HepG2 (cell line): ENCODE measurements around the gene DLL4. TPM values are rescaled to one million over a fixed set of nuclear protein-coding genes. Genes with fewer than 3 reads are reported as not detected.
A peak's percentile ranks its signal among the peaks of the same experiment; 100 is the strongest.

Experiments
- ELF3 ChIP-seq: IDR thresholded peaks from 2 replicates; pipeline ENCODE4 v1.6.1; 2016; ENCODE audit warnings: missing genetic modification reagents, missing compliant biosample characterization
- FOXO1 ChIP-seq: sonication (generic); formaldehyde crosslinking; IDR thresholded peaks from 2 replicates; pipeline ENCODE4 v1.4.0; 2020; ENCODE audit warnings: missing genetic modification reagents
- HDAC2 ChIP-seq: sonication (generic); formaldehyde crosslinking; IDR thresholded peaks from 2 replicates; pipeline ENCODE4 v1.4.0; 2020; ENCODE audit warnings: missing genetic modification reagents
- LRRFIP1 ChIP-seq: sonication (generic); formaldehyde crosslinking; conservative IDR thresholded peaks from 2 replicates; pipeline ENCODE4 v1.4.0; 2020; ENCODE audit warnings: missing genetic modification reagents
- MBD4 ChIP-seq: IDR thresholded peaks from 2 replicates; pipeline ENCODE4 v1.6.1; 2012; ENCODE audit warnings: low read length, inconsistent platforms, borderline replicate concordance
- MTF1 ChIP-seq: sonication (generic); formaldehyde crosslinking; IDR thresholded peaks from 2 replicates; pipeline ENCODE4 v1.5.0; 2020; ENCODE audit warnings: missing genetic modification reagents
- PAF1 ChIP-seq: IDR thresholded peaks from 2 replicates; pipeline ENCODE4 v1.6.1; 2016; ENCODE audit warnings: missing genetic modification reagents, missing compliant biosample characterization
- PCBP1 ChIP-seq: fragments of 200-400 bp; formaldehyde crosslinking; IDR thresholded peaks from 2 replicates; pipeline ENCODE4 v1.6.1; 2017; ENCODE audit warnings: mild to moderate bottlenecking, low read depth, low read length, borderline replicate concordance
- THAP11 ChIP-seq: IDR thresholded peaks from 2 replicates; pipeline ENCODE4 v1.6.1; 2016; ENCODE audit warnings: missing biosample characterization, missing genetic modification reagents
- UBTF ChIP-seq: sonication (generic); formaldehyde crosslinking; IDR thresholded peaks from 2 replicates; pipeline ENCODE4 v1.4.0; 2020; ENCODE audit warnings: mild to moderate bottlenecking, missing genetic modification reagents
- USF2 ChIP-seq, 2 experiments: sonication (generic) in 1 of 2; formaldehyde crosslinking in 1 of 2; IDR thresholded peaks; 2 replicates each; pipeline versions ENCODE4 v1.5.1 to v1.6.1; 2011 to 2020; ENCODE audit warnings: borderline replicate concordance in 1 of 2, low read depth in 1 of 2, low read length in 1 of 2, mild to moderate bottlenecking in 1 of 2, missing genetic modification reagents in 1 of 2, moderate library complexity in 1 of 2
- ZBTB42 ChIP-seq: sonication (generic); formaldehyde crosslinking; IDR thresholded peaks from 2 replicates; pipeline ENCODE4 v1.5.0; 2020; ENCODE audit warnings: mild to moderate bottlenecking, missing genetic modification reagents
- ZGPAT ChIP-seq: IDR thresholded peaks from 2 replicates; pipeline ENCODE4 v1.6.1; 2016; ENCODE audit warnings: mild to moderate bottlenecking
- ZKSCAN1 ChIP-seq: fragments of 150-350 bp; IDR thresholded peaks from 2 replicates; pipeline ENCODE4 v1.6.1; 2014; ENCODE audit warnings: low read length
- ZNF124 ChIP-seq: sonication (generic); formaldehyde crosslinking; IDR thresholded peaks from 2 replicates; pipeline ENCODE4 v1.4.0; 2020; ENCODE audit warnings: missing genetic modification reagents
- ZNF136 ChIP-seq: sonication (generic); formaldehyde crosslinking; IDR thresholded peaks from 2 replicates; pipeline ENCODE4 v1.8.1; 2022; ENCODE audit warnings: low read depth, mild to moderate bottlenecking, moderate library complexity, missing genetic modification reagents
- ZNF17 ChIP-seq: sonication (generic); formaldehyde crosslinking; IDR thresholded peaks from 2 replicates; pipeline ENCODE4 v1.5.0; 2020; ENCODE audit warnings: mild to moderate bottlenecking, missing genetic modification reagents
- ZNF326 ChIP-seq: sonication (generic); formaldehyde crosslinking; IDR thresholded peaks from 2 replicates; pipeline ENCODE4 v1.4.0; 2020; ENCODE audit warnings: missing genetic modification reagents, borderline replicate concordance
- ZNF446 ChIP-seq: sonication (generic); formaldehyde crosslinking; IDR thresholded peaks from 2 replicates; pipeline ENCODE4 v1.5.0; 2020; ENCODE audit warnings: mild to moderate bottlenecking, missing genetic modification reagents
- ZNF569 ChIP-seq: sonication (generic); formaldehyde crosslinking; IDR thresholded peaks from 2 replicates; pipeline ENCODE4 v1.5.0; 2020; ENCODE audit warnings: mild to moderate bottlenecking, missing genetic modification reagents, moderate library complexity, borderline replicate concordance
- ZNF883 ChIP-seq: sonication (generic); formaldehyde crosslinking; IDR thresholded peaks from 2 replicates; pipeline ENCODE4 v1.5.1; 2020; ENCODE audit warnings: mild to moderate bottlenecking, missing genetic modification reagents; ENCODE audit errors: not compliant biosample characterization
- ZZZ3 ChIP-seq: sonication (generic); formaldehyde crosslinking; IDR thresholded peaks from 2 replicates; pipeline ENCODE4 v1.4.0; 2020; ENCODE audit warnings: missing genetic modification reagents, mild to moderate bottlenecking, borderline replicate concordance
- polyA plus RNA-seq, 8 experiments: library from polyadenylated mRNA; depleted of rRNA in 3 of 8; stranded (reverse) in 7 of 8; unstranded in 1 of 8; fragments of >200 nt; fragmentation: Illumina TruSeq in 4 of 8; extraction: Trizol in 4 of 8; gene quantifications; 2 replicates each; pipeline versions ENCODE4 v1.2.1 to v1.2.3, GENCODE V29; 2011 to 2016; ENCODE audit warnings: low read depth in 4 of 8, missing spikeins in 1 of 8, mixed read lengths in 1 of 8; ENCODE audit not compliant: insufficient read depth in 1 of 8
- total RNA-seq, 5 experiments: library from RNA; depleted of rRNA; stranded (reverse); fragments of >200 nt; fragmentation: Illumina TruSeq; extraction: Trizol; gene quantifications; 2 replicates each; pipeline ENCODE4 v1.2.3, GENCODE V29; 2016; ENCODE audit warnings: low read depth in 1 of 5

DLL4 gene
- total and polyA plus RNA-seq, 2 of the 13 experiments (the other 11 are each of a cell fraction or from before 2014, with no cell fraction given) = 0.20 to 0.25 TPM

GRCh38 chr15:40921949-40922607 lies 7.1 kb upstream of the DLL4 start (continued):
- TF ChIP-seq PCBP1 = no peak
- TF ChIP-seq PAF1 (CRISPR knock-in tag) = no peak
- TF ChIP-seq ZZZ3 (CRISPR knock-in tag) = no peak
- TF ChIP-seq ZNF17 = no peak
- TF ChIP-seq ZGPAT = 0 out of 2 replicates have a peak, but pooled peaks have one; percentile 36
- TF ChIP-seq ZBTB42 = no peak
- TF ChIP-seq ZKSCAN1 = no peak
- no peak for TF ChIP-seq MTF1 (CRISPR knock-in tag)
- TF ChIP-seq ZNF569 (CRISPR knock-in tag) = no peak
- TF ChIP-seq MBD4 = no peak
- no peak for TF ChIP-seq FOXO1 (CRISPR knock-in tag)
- TF ChIP-seq ELF3 (CRISPR knock-in tag) = 0 out of 2 replicates have a peak, but pooled peaks have one; percentile 22
- no peak for TF ChIP-seq LRRFIP1 (CRISPR knock-in tag)
- no peak for TF ChIP-seq UBTF (CRISPR knock-in tag)
- TF ChIP-seq ZNF446 (CRISPR knock-in tag) = no peak
- no peak for TF ChIP-seq ZNF326 (CRISPR knock-in tag)
- TF ChIP-seq ZNF136 = no peak
- 0 out of 2 replicates have a peak, but pooled peaks have one; percentile 35 for TF ChIP-seq HDAC2
- TF ChIP-seq ZNF883 (CRISPR knock-in tag) = no peak
- TF ChIP-seq THAP11 (CRISPR knock-in tag) = no peak
- no peak for TF ChIP-seq USF2 (IDR thresholded peaks at IDR 0.05; ENCODE audit: low read depth, low read length)
- TF ChIP-seq USF2 (CRISPR knock-in tag; IDR thresholded peaks at IDR 0.05; ENCODE audit: borderline replicate concordance) = no peak
- TF ChIP-seq ZNF124 (CRISPR knock-in tag) = no peak
